ENCODE data around the gene UMODL1.
"Not testable (repeated sequence)": the region's sequence is repeated elsewhere in the genome, so short reads cannot be mapped to it uniquely, and the experiment has no call there.

Gene UMODL1

GRCh38 chr21:42165901-42166300, 94.8 kb downstream of the UMODL1 start:
- DNase-seq, result no peak

GRCh38 chr21:42169758-42170157, 98.6 kb downstream of the UMODL1 start:
- no peak for DNase-seq

GRCh38 chr21:42171091-42172053, 100.3 kb downstream of the UMODL1 start:
- no peak for DNase-seq

- no peak for DNase-seq
Measured at GRCh38 chr21:42172596-42173483, 101.7 kb downstream of the UMODL1 start.

GRCh38 chr21:42174173-42174572, 103.1 kb downstream of the UMODL1 start:
- no peak for DNase-seq

GRCh38 chr21:42175110-42175710, 104.1 kb downstream of the UMODL1 start:
- no peak for DNase-seq

GRCh38 chr21:42176859-42177258, 105.7 kb downstream of the UMODL1 start:
- DNase-seq, result no peak

- DNase-seq, result no peak
Measured at GRCh38 chr21:42179316-42179715, 108.2 kb downstream of the UMODL1 start.

GRCh38 chr21:42180001-42180400, 108.9 kb downstream of the UMODL1 start:
- not testable (repeated sequence) for DNase-seq

GRCh38 chr21:42182713-42183371, 111.7 kb downstream of the UMODL1 start:
- DNase-seq, result no peak

GRCh38 chr21:42183374-42184266, 112.5 kb downstream of the UMODL1 start:
- no peak for DNase-seq

GRCh38 chr21:42186591-42186990, 115.5 kb downstream of the UMODL1 start:
- DNase-seq, result no peak

- DNase-seq, result peak; percentile 19
Measured at GRCh38 chr21:42187976-42188653, 117.0 kb downstream of the UMODL1 start.

GRCh38 chr21:42188663-42189062, 117.5 kb downstream of the UMODL1 start:
- DNase-seq, result no peak

GRCh38 chr21:42189431-42189830, 118.3 kb downstream of the UMODL1 start:
- DNase-seq, result no peak

- DNase-seq, result no peak
Measured at GRCh38 chr21:42189860-42190485, 118.9 kb downstream of the UMODL1 start.

GRCh38 chr21:42190486-42190863, 119.4 kb downstream of the UMODL1 start:
- no peak for DNase-seq

- no peak for DNase-seq
Measured at GRCh38 chr21:42191064-42191463, 119.9 kb downstream of the UMODL1 start.

- DNase-seq, result no peak
Measured at GRCh38 chr21:42191696-42192595, 120.8 kb downstream of the UMODL1 start.

Data from fibroblast of skin of scalp (primary cell).